ENCODE measurements around the gene PDX1. TPM values are rescaled to one million over a fixed set of nuclear protein-coding genes. Genes with fewer than 3 reads are reported as not detected.

PDX1 gene
- total and polyA plus RNA-seq, 2 of the 13 experiments (the other 11 are each of a cell fraction or from before 2014, with no cell fraction given), result 0.07 TPM; not detected in 1

GRCh38 chr13:27969866-27970229 lies 50.0 kb downstream of the PDX1 start:
- H3K27me3 ChIP-seq (ENCODE audit: control insufficient read depth in 1 of 2, insufficient read depth in 2 of 2, low read length in 2 of 2), result peaks cover 20 to 81% of the 10 kb centered on the region in 2 experiments
- no TSS peak for BruUV-seq (replicated peaks)
- POLR2A ChIA-PET, result no interaction called here
- no peak overlapping the region for H3K9ac ChIP-seq (ENCODE audit: insufficient read depth, low read depth, low read length)
- no peak overlapping the region for H3K4me3 ChIP-seq (replicated peaks in 1 of 3; ENCODE audit: insufficient read depth in 1 of 3, low read depth in 2 of 3, low read length in 3 of 3)
- no peaks in the 10 kb centered on the region for H3K36me3 ChIP-seq (replicated peaks in 1 of 2; ENCODE audit: control insufficient read depth in 1 of 2, insufficient read depth in 2 of 2, low read length in 2 of 2)
- ATAC-seq, result no peak
- no peak for DNase-seq (ENCODE audit: low spot score)
- peaks cover 21% of the 10 kb centered on the region; the same call in 1 of the 2 replicates for H3K4me1 ChIP-seq (ENCODE audit: insufficient read depth, low read length)
- no peaks in the 10 kb centered on the region for H3K9me3 ChIP-seq (ENCODE audit: low read length)
- 60% methylated on average over 7 of the region's 7 CpGs for WGBS (ENCODE audit: low lambda C conversion rate)
- in situ Hi-C loops (cut with HindIII; ENCODE audit: extremely low pct_ligation_motif_present, low pct_unique_long_range_greater_than_20kb), result loop anchor here (10.0 to 25.0 kb wide), 2 partner anchors 605 to 1008 kb away; no protein-coding TSS in a partner anchor
- no peak overlapping the region for H2AFZ ChIP-seq (ENCODE audit: low read length)
- H3K79me2 ChIP-seq (ENCODE audit: insufficient read depth, low read length), result no peaks in the 10 kb centered on the region
- no peaks in the 10 kb centered on the region for H4K20me1 ChIP-seq (ENCODE audit: insufficient read depth, low read length)
- no peak for FAIRE-seq
- intact Hi-C loops (cut with micrococcal nuclease; ENCODE audit: unreplicated experiment), result no loop called here
- CTCF ChIA-PET (ENCODE audit: low intra/inter-chr PET ratio, low total read pairs), result no interaction called here
- no peak overlapping the region for H3K4me2 ChIP-seq (ENCODE audit: low read depth, low read length)
- H3K27ac ChIP-seq (ENCODE audit: extremely low read length, insufficient read depth, low read length), result no peak overlapping the region
- TF ChIP-seq ZNF441 (CRISPR knock-in tag; IDR thresholded peaks at IDR 0.05; ENCODE audit: borderline replicate concordance), result no peak
- TF ChIP-seq ZNF552 (CRISPR knock-in tag; IDR thresholded peaks at IDR 0.05; ENCODE audit: borderline replicate concordance), result no peak
- TF ChIP-seq MTA3 (CRISPR knock-in tag; IDR thresholded peaks at IDR 0.05), result no peak
- TF ChIP-seq JARID2 (CRISPR knock-in tag; IDR thresholded peaks at IDR 0.05; ENCODE audit: insufficient replicate concordance), result no peak
- TF ChIP-seq ZBTB40 (IDR thresholded peaks at IDR 0.05), result no peak
- no peak for TF ChIP-seq ZBTB40 (CRISPR knock-in tag; IDR thresholded peaks at IDR 0.05)
- TF ChIP-seq ZNF550 (CRISPR knock-in tag; IDR thresholded peaks at IDR 0.05; ENCODE audit: borderline replicate concordance), result no peak
- no peak for TF ChIP-seq HNRNPH1 (optimal IDR thresholded peaks at IDR 0.05; ENCODE audit: low read depth, low read length)
- no peak for TF ChIP-seq ZNF142 (CRISPR knock-in tag; IDR thresholded peaks at IDR 0.05)
- TF ChIP-seq MYC (CRISPR knock-in tag; IDR thresholded peaks at IDR 0.05; ENCODE audit: borderline replicate concordance), result no peak
- no peak for TF ChIP-seq KDM3A (CRISPR knock-in tag; IDR thresholded peaks at IDR 0.05; ENCODE audit: low read depth)
